ENCODE results near the gene KIRREL2. TPM values are rescaled to one million over a fixed set of nuclear protein-coding genes. Genes with fewer than 3 reads are reported as not detected.
"Not testable (repeated sequence)": the region's sequence is repeated elsewhere in the genome, so short reads cannot be mapped to it uniquely, and the experiment has no call there.

Gene KIRREL2
- total RNA-seq, 1 experiment from 2014 or later: not detected

GRCh38 chr19:35907377-35907745 is 50.6 kb downstream of the KIRREL2 start:
- no peaks in the 10 kb centered on the region for H3K9me3 Mint-ChIP-seq (ENCODE audit: unreplicated experiment)

GRCh38 chr19:35908010-35908441 is 51.3 kb downstream of the KIRREL2 start, which contains the start of gene TYROBP:
TSS of gene TYROBP (minus strand) at chr19:35908295. CDS start at chr19:35908228, 67 bp downstream.
- Mint-ChIP-seq H3K27ac (ENCODE audit: low read depth, unreplicated experiment) (no peak within 1 kb of the TSS), H3K9me3 (ENCODE audit: unreplicated experiment) (no peaks in the 10 kb centered on the region), H3K36me3 (ENCODE audit: insufficient read depth, unreplicated experiment) (no peaks in the 10 kb centered on the region), H3K4me1 (ENCODE audit: insufficient read depth, unreplicated experiment) (peaks cover 7% of the 10 kb centered on the region), H3K27me3 (ENCODE audit: insufficient read depth, unreplicated experiment) (no peaks in the 10 kb centered on the region), H3K4me3 (ENCODE audit: unreplicated experiment) (no peak within 1 kb of the TSS)
- BruUV-seq (replicated peaks): no TSS peak
- no peak for DNase-seq (ENCODE audit: unreplicated experiment)
- TF ChIP-seq CTCF (IDR thresholded peaks at IDR 0.05; ENCODE audit: unreplicated experiment): no peak
- intact Hi-C loops (cut with micrococcal nuclease): no loop called here
- POLR2A ChIA-PET: no interaction called here
- CTCF ChIA-PET: interaction anchor here (1.4 kb wide), 1 partner anchor 23 kb away, joined by 4 read pairs; no protein-coding TSS in a partner anchor

More at GRCh38 chr19:35907377-35907745, 50.6 kb downstream of the KIRREL2 start:
- intact Hi-C loops (cut with micrococcal nuclease): no loop called here
- no TSS peak for BruUV-seq (replicated peaks)
- no peak for DNase-seq (ENCODE audit: unreplicated experiment)
- no peak overlapping the region for H3K27ac Mint-ChIP-seq (ENCODE audit: low read depth, unreplicated experiment)
- no peaks in the 10 kb centered on the region for H3K36me3 Mint-ChIP-seq (ENCODE audit: insufficient read depth, unreplicated experiment)
- POLR2A ChIA-PET: no interaction called here
- CTCF ChIA-PET: no interaction called here
- H3K4me3 Mint-ChIP-seq (ENCODE audit: unreplicated experiment): no peak overlapping the region
- no peaks in the 10 kb centered on the region for H3K27me3 Mint-ChIP-seq (ENCODE audit: insufficient read depth, unreplicated experiment)
- no peak for TF ChIP-seq CTCF (IDR thresholded peaks at IDR 0.05; ENCODE audit: unreplicated experiment)
- peaks cover 9% of the 10 kb centered on the region for H3K4me1 Mint-ChIP-seq (ENCODE audit: insufficient read depth, unreplicated experiment)

GRCh38 chr19:35908973-35909683 is 52.4 kb downstream of the KIRREL2 start:
- BruUV-seq (replicated peaks): no TSS peak
- intact Hi-C loops (cut with micrococcal nuclease): no loop called here
- Mint-ChIP-seq H3K27me3 (ENCODE audit: insufficient read depth, unreplicated experiment) (no peaks in the 10 kb centered on the region), H3K4me3 (ENCODE audit: unreplicated experiment) (no peak overlapping the region), H3K27ac (ENCODE audit: low read depth, unreplicated experiment) (no peak overlapping the region), H3K9me3 (ENCODE audit: unreplicated experiment) (no peaks in the 10 kb centered on the region), H3K4me1 (ENCODE audit: insufficient read depth, unreplicated experiment) (no peaks in the 10 kb centered on the region), H3K36me3 (ENCODE audit: insufficient read depth, unreplicated experiment) (no peaks in the 10 kb centered on the region)
- ChIA-PET POLR2A (no interaction called here), CTCF (interaction anchor here (0.6 to 1.4 kb wide), 2 partner anchors 22 to 27 kb away, joined by 3 to 4 read pairs; no protein-coding TSS in a partner anchor)
- no peak for TF ChIP-seq CTCF (IDR thresholded peaks at IDR 0.05; ENCODE audit: unreplicated experiment)
- DNase-seq (ENCODE audit: unreplicated experiment): no peak

GRCh38 chr19:35909684-35910035 is 52.9 kb downstream of the KIRREL2 start:
- H3K9me3 Mint-ChIP-seq (ENCODE audit: unreplicated experiment): no peaks in the 10 kb centered on the region
- H3K4me3 Mint-ChIP-seq (ENCODE audit: unreplicated experiment): no peak overlapping the region
- CTCF ChIA-PET: no interaction called here
- intact Hi-C loops (cut with micrococcal nuclease): no loop called here
- POLR2A ChIA-PET: no interaction called here
- BruUV-seq (replicated peaks): no TSS peak
- no peak overlapping the region for H3K27ac Mint-ChIP-seq (ENCODE audit: low read depth, unreplicated experiment)
- no peak for TF ChIP-seq CTCF (IDR thresholded peaks at IDR 0.05; ENCODE audit: unreplicated experiment)
- no peak for DNase-seq (ENCODE audit: unreplicated experiment)
- H3K27me3 Mint-ChIP-seq (ENCODE audit: insufficient read depth, unreplicated experiment): peaks cover 4% of the 10 kb centered on the region
- no peaks in the 10 kb centered on the region for H3K36me3 Mint-ChIP-seq (ENCODE audit: insufficient read depth, unreplicated experiment)
- no peaks in the 10 kb centered on the region for H3K4me1 Mint-ChIP-seq (ENCODE audit: insufficient read depth, unreplicated experiment)

- H3K27me3 Mint-ChIP-seq (ENCODE audit: insufficient read depth, unreplicated experiment): peaks cover 11% of the 10 kb centered on the region
- POLR2A ChIA-PET; H3K4me1 Mint-ChIP-seq (ENCODE audit: insufficient read depth, unreplicated experiment); CTCF ChIA-PET; intact Hi-C loops (cut with micrococcal nuclease); BruUV-seq (replicated peaks); H3K9me3 Mint-ChIP-seq (ENCODE audit: unreplicated experiment); DNase-seq (ENCODE audit: unreplicated experiment); H3K36me3 Mint-ChIP-seq (ENCODE audit: insufficient read depth, unreplicated experiment); H3K4me3 Mint-ChIP-seq (ENCODE audit: unreplicated experiment); H3K27ac Mint-ChIP-seq (ENCODE audit: low read depth, unreplicated experiment): not testable (repeated sequence)
Observed at GRCh38 chr19:35910355-35910754, 53.6 kb downstream of the KIRREL2 start.
